Upper lobe of left lung (tissue), 6 donors: ENCODE results near the gene MMP10. TPM values are rescaled to one million over a fixed set of nuclear protein-coding genes. Genes with fewer than 3 reads are reported as not detected.

ENCODE experiments used
- ATAC-seq, 2 donors: fragments of 200-7000 bp; cut with Tn5 transposase; one replicate each; pipeline ENCODE4 v1.9.1; 2022; ENCODE audit warnings: mild to moderate bottlenecking in 2 of 2, moderate library complexity in 2 of 2; ENCODE audit not compliant: low FRiP score in 2 of 2
- DNase-seq, 2 donors: peaks; one replicate each; pipeline ENCODE4 v3.0.0-alpha.2; 2019 to 2020
- H3K27ac ChIP-seq, 4 donors: fragments of 200-600 bp; sonication (generic); one replicate each; pipeline ENCODE4 v1.5.1; 2016 to 2019
- H3K27me3 ChIP-seq, 4 donors: fragments of 200-600 bp; sonication (generic); one replicate each; pipeline ENCODE4 v1.5.1; 2017 to 2019
- H3K36me3 ChIP-seq, 4 donors: fragments of 200-600 bp; sonication (generic); one replicate each; pipeline ENCODE4 v1.5.1; 2016 to 2019
- H3K4me1 ChIP-seq, 4 donors: fragments of 200-600 bp; sonication (generic); one replicate each; pipeline ENCODE4 v1.5.1; 2018 to 2019
- H3K4me3 ChIP-seq, 4 donors: fragments of 200-600 bp; sonication (generic); one replicate each; pipeline ENCODE4 v1.5.1; 2017 to 2019; ENCODE audit warnings: mild to moderate bottlenecking in 2 of 4, moderate library complexity in 1 of 4
- H3K9me3 ChIP-seq, 4 donors: fragments of 200-600 bp; sonication (generic); one replicate each; pipeline ENCODE4 v1.5.1; 2018 to 2019
- EP300 ChIP-seq, 4 donors: sonication (generic); formaldehyde crosslinking; IDR thresholded peaks; one replicate each; pipeline ENCODE4 v1.5.1; 2017; ENCODE audit warnings: antibody characterized with exemption in 4 of 4, control low read depth in 2 of 4
- POLR2A ChIP-seq, 4 donors: fragments of 450-650 bp; IDR thresholded peaks; one replicate each; pipeline ENCODE4 v1.5.1; 2016 to 2017; ENCODE audit warnings: antibody characterized with exemption in 4 of 4, mild to moderate bottlenecking in 2 of 4
- POLR2AphosphoS5 ChIP-seq, 2 donors: sonication (generic); formaldehyde crosslinking; IDR thresholded peaks; one replicate each; pipeline ENCODE4 v1.5.1; 2017; ENCODE audit warnings: antibody characterized with exemption in 2 of 2
- WGBS, 2 donors: methylation state at CpG; one replicate each; pipeline ENCODE4 v1.1.5; 2017 to 2018; 5-methylcytosine and 5-hydroxymethylcytosine counted together
- total RNA-seq, 6 donors: library from RNA; depleted of rRNA in 4 of 6; stranded (reverse); fragments of >200 nt in 4 of 6; gene quantifications; one replicate each; pipeline versions ENCODE4 v1.1.0 to v1.2.1, GENCODE V29; 2016 to 2021
- TF ChIP-seq, protein P1 (sequence below), 6 experiments: fragments of 450-650 bp in 4 of 6; fragments of 200-600 bp in 2 of 6; sonication (generic) in 2 of 6; IDR thresholded peaks; one replicate each; pipeline ENCODE4 v1.5.1; 2016 to 2019; ENCODE audit warnings: antibody characterized with exemption in 6 of 6
- donor health status: DM: no; HTN: no; CAD: no; lungs with moderate emphysema.
- donor health status: DM: no; HTN: yes; CAD: no; lungs with severe emphysema.

MMP10 gene
- total RNA-seq, 6 donors from 2014 or later, result 1.3 TPM; not detected in 5

DNA sequence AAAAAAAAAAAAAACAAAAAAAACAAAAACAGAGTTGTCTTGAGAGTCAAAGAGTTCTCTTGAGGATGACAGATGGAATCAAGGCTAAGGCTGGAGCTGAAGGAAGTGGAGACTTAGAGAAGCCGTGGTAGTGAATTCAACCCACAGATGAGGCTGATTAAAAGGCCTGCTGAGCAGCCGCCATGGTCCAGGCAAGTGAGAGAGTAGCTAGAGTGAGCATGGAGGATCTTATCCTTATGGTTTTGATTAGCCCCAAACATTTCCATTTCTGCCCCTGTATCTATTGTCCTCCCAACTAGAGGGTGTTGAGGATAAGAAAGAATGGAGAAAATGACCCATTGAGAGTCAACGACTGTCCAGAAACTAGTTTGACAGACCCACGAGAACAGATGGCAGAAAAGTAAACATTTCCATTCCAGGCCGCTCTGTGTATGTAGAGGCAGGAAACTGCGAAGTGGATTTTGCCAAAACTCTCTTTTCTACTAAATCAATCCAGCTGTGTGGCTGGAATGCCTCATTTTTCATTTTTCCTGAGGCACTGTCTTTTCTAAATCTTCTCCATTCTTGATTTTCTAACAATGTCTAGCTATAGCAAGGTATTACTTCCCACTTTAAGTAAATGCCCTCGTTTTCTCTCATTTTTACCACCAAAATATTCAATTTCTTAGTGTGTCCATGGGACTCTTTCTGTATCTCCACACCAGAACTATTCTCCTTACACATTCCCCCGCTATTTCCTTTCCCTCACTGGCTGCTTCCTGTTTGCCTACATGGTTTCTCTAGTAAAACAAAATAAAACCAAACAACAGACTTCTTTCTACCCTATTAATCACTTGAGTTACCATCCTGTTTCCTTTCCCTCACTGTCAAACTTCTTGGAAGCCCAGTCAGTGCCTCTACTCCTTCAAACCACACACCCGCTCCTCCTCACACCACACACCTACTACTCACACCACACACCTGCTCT is 50.3 kb downstream of the MMP10 start:
- 45 to 46% methylated on average over 9 of the region's 9 CpGs for WGBS, 2 donors

GRCh38 chr11:102727890-102728289 is 52.5 kb downstream of the MMP10 start:
- H3K4me3 ChIP-seq, result no peak overlapping the region
- TF ChIP-seq EP300 (IDR thresholded peaks at IDR 0.05) (no peak), POLR2A (IDR thresholded peaks at IDR 0.05) (no peak), POLR2AphosphoS5 (IDR thresholded peaks at IDR 0.05) (no peak)
- TF ChIP-seq, protein P1, sequence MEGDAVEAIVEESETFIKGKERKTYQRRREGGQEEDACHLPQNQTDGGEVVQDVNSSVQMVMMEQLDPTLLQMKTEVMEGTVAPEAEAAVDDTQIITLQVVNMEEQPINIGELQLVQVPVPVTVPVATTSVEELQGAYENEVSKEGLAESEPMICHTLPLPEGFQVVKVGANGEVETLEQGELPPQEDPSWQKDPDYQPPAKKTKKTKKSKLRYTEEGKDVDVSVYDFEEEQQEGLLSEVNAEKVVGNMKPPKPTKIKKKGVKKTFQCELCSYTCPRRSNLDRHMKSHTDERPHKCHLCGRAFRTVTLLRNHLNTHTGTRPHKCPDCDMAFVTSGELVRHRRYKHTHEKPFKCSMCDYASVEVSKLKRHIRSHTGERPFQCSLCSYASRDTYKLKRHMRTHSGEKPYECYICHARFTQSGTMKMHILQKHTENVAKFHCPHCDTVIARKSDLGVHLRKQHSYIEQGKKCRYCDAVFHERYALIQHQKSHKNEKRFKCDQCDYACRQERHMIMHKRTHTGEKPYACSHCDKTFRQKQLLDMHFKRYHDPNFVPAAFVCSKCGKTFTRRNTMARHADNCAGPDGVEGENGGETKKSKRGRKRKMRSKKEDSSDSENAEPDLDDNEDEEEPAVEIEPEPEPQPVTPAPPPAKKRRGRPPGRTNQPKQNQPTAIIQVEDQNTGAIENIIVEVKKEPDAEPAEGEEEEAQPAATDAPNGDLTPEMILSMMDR (IDR thresholded peaks at IDR 0.05), result no peak
- no peak overlapping the region for H3K27ac ChIP-seq
- H3K9me3 ChIP-seq, result no peaks in the 10 kb centered on the region
- DNase-seq (no peak), ATAC-seq (peak; percentile 58 to 77)
- 76 to 78% methylated on average over 2 of the region's 2 CpGs for WGBS, 2 donors
- H3K27me3 ChIP-seq, result no peaks in the 10 kb centered on the region
- peaks cover 0 to 5% (median 4%) of the 10 kb centered on the region in 4 donors for H3K4me1 ChIP-seq
- no peaks in the 10 kb centered on the region for H3K36me3 ChIP-seq

More for the DNA sequence above, 50.3 kb downstream of the MMP10 start:
- TF ChIP-seq POLR2AphosphoS5 (IDR thresholded peaks at IDR 0.05), result no peak
- TF ChIP-seq, protein P1 (IDR thresholded peaks at IDR 0.05), result no peak
- TF ChIP-seq EP300 (IDR thresholded peaks at IDR 0.05), result no peak
- TF ChIP-seq POLR2A (IDR thresholded peaks at IDR 0.05), result no peak
- H3K27me3 ChIP-seq, result no peaks in the 10 kb centered on the region
- ATAC-seq (no peak), DNase-seq (no peak)
- H3K9me3 ChIP-seq, result no peaks in the 10 kb centered on the region
- H3K4me1 ChIP-seq, result peaks cover 0 to 5% (median 4%) of the 10 kb centered on the region in 4 donors
- H3K36me3 ChIP-seq, result no peaks in the 10 kb centered on the region
- H3K4me3 ChIP-seq, result no peak overlapping the region
- H3K27ac ChIP-seq, result no peak overlapping the region

GRCh38 chr11:102724904-102725500 is 55.4 kb downstream of the MMP10 start, which contains the start of gene MMP8:
Gene MMP8, minus strand, starts transcription at chr11:102724954. Its CDS starts 99 bp downstream, at chr11:102724855.
- H3K36me3 ChIP-seq, result no peaks in the 10 kb centered on the region
- ATAC-seq (no peak), DNase-seq (no peak)
- H3K4me3 ChIP-seq, result no peak within 1 kb of the TSS
- 38 to 43% methylated on average over 2 of the region's 2 CpGs for WGBS, 2 donors
- H3K4me1 ChIP-seq, result peaks cover 0 to 4% (median 1%) of the 10 kb centered on the region in 4 donors
- H3K9me3 ChIP-seq, result no peaks in the 10 kb centered on the region
- no peaks in the 10 kb centered on the region for H3K27me3 ChIP-seq
- TF ChIP-seq POLR2AphosphoS5 (IDR thresholded peaks at IDR 0.05), result no peak
- no peak for TF ChIP-seq EP300 (IDR thresholded peaks at IDR 0.05)
- TF ChIP-seq, protein P1 (IDR thresholded peaks at IDR 0.05), result no peak
- TF ChIP-seq POLR2A (IDR thresholded peaks at IDR 0.05), result no peak
- no peak within 1 kb of the TSS for H3K27ac ChIP-seq

DNA sequence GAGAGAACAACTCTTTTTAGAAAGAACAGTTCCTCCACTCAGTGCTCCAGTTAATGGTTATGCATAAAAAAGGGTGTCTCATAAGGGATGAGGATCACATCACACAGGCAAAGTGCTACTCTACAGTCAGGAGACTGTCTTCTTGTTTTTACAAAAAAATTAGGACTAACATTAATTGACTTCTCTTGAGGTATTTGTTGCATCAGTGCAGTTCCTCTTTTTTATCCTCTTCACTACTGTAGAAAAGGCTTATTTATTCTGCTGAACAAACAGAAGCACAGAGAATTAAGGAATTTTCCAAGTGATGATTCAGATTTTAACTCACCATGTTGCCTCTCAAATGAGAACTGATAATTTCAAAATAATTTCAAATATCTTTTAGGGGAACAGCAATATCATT is 57.6 kb downstream of the MMP10 start:
- H3K27me3 ChIP-seq, result no peaks in the 10 kb centered on the region

More for the DNA sequence above, 57.6 kb downstream of the MMP10 start:
- TF ChIP-seq EP300 (IDR thresholded peaks at IDR 0.05) (no peak), POLR2A (IDR thresholded peaks at IDR 0.05) (no peak), POLR2AphosphoS5 (IDR thresholded peaks at IDR 0.05) (no peak)
- TF ChIP-seq, protein P1 (IDR thresholded peaks at IDR 0.05), result no peak
- Histone ChIP-seq H3K4me1 (peaks cover 0 to 4% (median 0%) of the 10 kb centered on the region in 4 donors), H3K36me3 (no peaks in the 10 kb centered on the region), H3K27ac (no peak overlapping the region), H3K9me3 (no peaks in the 10 kb centered on the region), H3K4me3 (no peak overlapping the region)
- ATAC-seq, result peak in 1 of 2 donors; percentile 63
- no peak for DNase-seq

Other genes with a start within 250 kb of the MMP10 start
- 10 to 100 TPM in 4 of 6 donors, 1 to 10 TPM in 2; 2.4 to 66.5 (median 16.2) TPM for gene MMP7, start 249.9 kb downstream of the MMP10 start, total RNA-seq
- gene MMP20, start 155.3 kb downstream of the MMP10 start, total RNA-seq, result not detected
- gene MMP27, start 74.9 kb downstream of the MMP10 start, total RNA-seq, result not detected
- gene MMP8, start 55.7 kb downstream of the MMP10 start, total RNA-seq, result 1 to 10 TPM in 3 of 6 donors, under 1 TPM in 3; under 0.01 to 2.7 (median 0.83) TPM
- gene MMP1, start 17.5 kb upstream of the MMP10 start, total RNA-seq, result 10 to 100 TPM in 1 of 6 donors, 1 to 10 TPM in 1, under 1 TPM in 2, not detected in 2; 0.29 to 10.7 (median 1.1) TPM
- gene MMP3, start 63.0 kb upstream of the MMP10 start, total RNA-seq, result 1 to 10 TPM in 1 of 6 donors, under 1 TPM in 1, not detected in 4; 0.47 to 1.8 TPM
- gene MMP12, start 94.4 kb upstream of the MMP10 start, total RNA-seq, result under 1 TPM in 1 of 6 donors, not detected in 5; 0.29 TPM
- under 1 TPM in 2 of 6 donors, not detected in 4; 0.54 to 0.59 TPM for gene MMP13, start 175.1 kb upstream of the MMP10 start, total RNA-seq